GM18498 (cell line): Measurements from ENCODE around the gene HSF5.
"Not testable (repeated sequence)": the region's sequence is repeated elsewhere in the genome, so short reads cannot be mapped to it uniquely, and the experiment has no call there.

Source experiments
- ATAC-seq: cut with Tn5 transposase; IDR thresholded peaks from one replicate; pipeline ENCODE4 v1.9.1; 2021; ENCODE audit warnings: mild to moderate bottlenecking, moderate library complexity; ENCODE audit not compliant: unreplicated experiment

Gene HSF5

DNA sequence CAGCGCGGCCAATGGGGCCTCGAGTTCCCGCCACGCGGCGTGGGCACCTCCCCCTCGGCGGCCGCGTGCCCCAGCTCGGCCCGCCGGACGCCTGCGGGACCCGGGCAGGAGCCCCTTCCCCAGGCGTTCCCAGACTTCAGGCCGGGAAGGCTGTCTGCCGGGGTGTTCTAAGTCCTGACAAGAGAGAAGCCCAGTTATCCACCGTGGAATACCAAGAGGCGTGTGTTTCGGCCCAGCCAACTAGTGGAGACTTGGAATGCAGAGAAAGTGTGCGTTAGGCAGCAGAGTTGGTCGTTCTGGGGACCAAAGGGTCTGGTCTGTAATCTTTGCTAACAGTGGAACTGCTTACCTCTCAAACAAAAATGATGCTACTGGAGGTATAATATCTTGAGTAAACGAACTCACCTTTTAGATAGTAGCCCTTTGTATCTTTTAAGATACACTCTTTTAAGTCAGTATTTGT lies 251 bp upstream of the HSF5 start:
- ATAC-seq: no peak

DNA sequence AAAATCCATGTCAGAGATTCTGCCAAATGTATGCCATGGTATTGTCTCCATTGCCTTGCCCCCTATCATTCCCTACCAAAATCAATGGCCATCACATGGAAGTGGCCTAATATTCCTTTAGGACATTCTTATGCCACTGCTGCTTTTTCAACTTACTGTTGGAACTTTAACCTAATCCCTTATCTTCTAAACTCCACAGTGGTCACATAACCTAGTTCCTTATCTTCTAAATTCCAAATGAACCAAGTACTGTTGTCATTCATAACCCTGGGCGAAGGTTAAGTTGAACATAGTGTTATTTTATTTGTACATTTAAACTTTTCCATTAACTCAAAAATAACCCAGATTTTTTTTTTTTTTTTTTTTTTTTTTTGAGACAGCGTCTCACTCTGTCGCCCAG lies 3.6 kb downstream of the HSF5 start:
- no peak for ATAC-seq

DNA sequence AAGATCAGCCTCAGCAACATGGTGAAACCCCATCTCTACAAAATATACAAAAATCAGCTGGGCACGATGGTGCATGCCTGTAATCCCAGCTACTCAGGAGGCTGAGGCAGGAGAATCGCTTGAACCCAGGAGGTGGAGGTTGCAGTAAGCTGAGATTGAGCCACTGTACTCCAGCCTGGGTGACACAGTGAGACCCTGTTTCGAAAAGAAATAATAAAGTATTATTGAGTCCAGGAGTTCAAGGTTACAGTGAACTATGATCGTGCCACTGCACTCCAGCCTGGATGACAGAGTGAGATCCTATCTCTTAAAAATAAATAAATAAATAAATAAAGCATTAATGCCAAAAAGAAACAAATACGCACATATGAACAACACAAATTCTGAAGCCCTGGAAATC lies 6.4 kb downstream of the HSF5 start:
- ATAC-seq: not testable (repeated sequence)

DNA sequence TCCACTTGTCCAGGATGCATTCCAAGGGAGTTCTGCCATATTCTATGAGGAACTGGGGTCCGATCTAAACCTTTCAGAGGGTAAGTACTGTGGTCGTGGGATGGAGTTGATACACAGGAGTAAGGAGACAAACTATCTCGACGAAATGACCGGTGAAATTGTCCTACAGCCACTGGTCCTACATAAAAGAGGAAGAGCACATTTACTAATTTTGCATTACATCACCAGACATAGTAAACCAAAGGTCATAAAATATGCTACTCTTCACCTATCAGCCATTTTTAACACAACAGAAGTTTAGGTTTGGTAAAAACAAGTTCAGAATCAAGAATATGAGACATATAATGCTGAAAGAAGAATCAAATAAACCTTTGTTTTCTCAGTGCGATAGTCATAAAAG lies 8.1 kb downstream of the HSF5 start:
- ATAC-seq: no peak

DNA sequence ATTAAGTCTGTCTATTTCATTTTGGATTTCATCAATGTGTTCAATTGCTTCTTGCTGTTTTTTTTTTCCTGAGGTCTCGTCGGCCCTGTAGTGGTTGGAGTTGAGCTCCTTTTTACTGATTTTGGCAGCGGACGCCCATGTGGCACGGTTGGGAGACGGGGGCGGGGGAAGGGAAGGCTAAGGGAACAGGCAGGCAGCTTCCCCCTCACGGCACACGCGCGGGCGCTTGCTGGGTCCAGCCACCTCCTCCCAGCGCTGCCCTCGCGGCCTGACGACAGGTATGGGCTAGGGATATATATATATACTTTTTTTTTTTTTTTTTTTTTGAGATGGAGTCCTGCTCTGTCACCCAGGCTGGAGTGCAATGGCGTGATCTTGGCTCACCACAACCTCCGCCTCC lies 11.4 kb downstream of the HSF5 start:
- ATAC-seq: no peak

DNA sequence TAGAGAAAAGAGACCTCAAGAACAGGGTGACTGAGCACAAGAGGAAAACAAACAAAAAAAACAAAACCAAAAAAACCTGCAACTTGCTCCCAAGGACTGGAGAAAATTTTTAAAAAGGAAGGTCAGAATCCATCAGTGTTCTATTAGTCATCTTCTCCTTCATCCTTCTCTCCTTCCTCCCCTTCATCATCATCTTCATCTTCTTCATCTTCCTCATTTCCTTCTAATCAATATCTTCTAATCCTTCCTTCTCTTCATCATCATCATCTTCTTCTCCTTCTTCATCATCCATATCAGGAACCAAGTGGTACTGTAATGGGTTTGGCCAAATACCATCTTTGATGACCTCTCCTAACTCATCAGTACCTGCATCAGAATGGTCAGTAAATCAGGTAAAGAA lies 12.2 kb downstream of the HSF5 start:
- no peak for ATAC-seq

DNA sequence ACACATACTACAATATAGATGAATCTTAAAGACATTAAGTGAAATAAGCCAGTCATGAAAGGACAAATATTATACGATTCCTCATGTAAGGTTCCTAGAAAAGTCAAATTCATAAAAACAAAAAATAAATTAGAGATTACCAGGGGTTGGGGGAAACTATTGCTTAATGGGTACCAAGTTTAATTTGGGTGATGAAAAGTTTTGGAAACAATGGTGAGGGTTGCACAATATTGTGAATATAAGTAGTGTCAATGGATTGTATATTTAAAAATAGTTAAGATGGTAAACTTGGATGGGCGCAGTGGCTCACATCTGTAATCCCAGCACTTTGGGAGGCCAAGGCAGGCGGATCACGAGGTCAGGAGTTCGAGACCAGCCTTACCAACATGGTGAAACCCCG lies 17.9 kb downstream of the HSF5 start:
- no peak for ATAC-seq

DNA sequence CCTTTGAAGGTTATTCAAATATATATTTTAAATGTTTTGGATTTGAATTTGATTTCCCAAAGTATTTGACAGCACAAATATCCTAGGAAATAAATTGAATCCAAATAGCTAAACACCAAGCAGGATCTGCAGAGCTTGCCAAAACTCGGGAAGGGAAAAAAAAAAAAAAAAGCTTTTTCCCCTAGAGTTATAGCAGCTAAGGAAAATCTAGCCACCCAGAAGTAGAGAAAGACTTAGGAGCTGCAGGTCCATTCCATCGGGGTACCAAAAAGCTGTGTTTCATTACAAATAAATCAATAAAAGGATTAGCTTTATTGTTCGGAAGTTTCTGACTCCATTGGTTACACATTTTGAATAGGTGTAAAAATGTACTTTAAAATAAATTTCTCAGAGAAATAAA lies 19.3 kb downstream of the HSF5 start:
- no peak for ATAC-seq

DNA sequence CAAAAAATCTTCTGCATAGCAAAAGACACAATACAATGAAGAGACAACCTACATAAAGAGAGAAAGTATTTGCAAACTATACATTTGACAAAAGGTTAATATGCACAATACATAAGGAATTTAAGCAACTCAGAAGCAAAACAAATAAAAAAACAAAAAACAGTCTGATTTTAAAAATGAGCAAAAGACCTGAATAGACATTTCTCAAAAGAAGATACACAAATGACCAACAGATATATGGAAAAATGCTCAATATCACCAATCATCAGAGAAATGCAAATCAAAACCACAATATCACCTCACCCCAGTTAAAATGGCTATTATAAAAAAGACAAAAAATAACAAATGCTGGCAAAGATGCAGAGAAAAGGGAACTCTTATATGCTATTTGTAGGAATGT lies 32.7 kb downstream of the HSF5 start:
- no peak for ATAC-seq

DNA sequence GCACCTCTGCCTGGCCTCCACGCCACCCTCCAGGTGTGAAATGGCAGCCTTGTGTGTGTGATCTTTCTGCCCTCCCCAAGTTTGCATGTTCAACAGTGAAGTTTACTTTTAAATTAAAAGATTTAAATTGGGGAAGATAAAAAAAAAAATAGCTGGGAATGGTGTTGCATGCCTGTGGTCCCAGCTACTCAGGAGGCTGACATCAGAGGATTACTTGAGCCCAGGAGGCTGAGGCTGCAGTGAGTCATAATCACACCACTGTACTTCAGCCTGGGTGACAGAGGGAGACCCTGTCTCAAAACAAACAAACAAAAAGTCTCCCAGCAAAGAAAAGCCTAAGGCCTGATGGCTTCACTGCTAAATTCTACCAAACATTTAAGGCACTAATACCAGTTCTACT lies 35.5 kb downstream of the HSF5 start:
- ATAC-seq: no peak

DNA sequence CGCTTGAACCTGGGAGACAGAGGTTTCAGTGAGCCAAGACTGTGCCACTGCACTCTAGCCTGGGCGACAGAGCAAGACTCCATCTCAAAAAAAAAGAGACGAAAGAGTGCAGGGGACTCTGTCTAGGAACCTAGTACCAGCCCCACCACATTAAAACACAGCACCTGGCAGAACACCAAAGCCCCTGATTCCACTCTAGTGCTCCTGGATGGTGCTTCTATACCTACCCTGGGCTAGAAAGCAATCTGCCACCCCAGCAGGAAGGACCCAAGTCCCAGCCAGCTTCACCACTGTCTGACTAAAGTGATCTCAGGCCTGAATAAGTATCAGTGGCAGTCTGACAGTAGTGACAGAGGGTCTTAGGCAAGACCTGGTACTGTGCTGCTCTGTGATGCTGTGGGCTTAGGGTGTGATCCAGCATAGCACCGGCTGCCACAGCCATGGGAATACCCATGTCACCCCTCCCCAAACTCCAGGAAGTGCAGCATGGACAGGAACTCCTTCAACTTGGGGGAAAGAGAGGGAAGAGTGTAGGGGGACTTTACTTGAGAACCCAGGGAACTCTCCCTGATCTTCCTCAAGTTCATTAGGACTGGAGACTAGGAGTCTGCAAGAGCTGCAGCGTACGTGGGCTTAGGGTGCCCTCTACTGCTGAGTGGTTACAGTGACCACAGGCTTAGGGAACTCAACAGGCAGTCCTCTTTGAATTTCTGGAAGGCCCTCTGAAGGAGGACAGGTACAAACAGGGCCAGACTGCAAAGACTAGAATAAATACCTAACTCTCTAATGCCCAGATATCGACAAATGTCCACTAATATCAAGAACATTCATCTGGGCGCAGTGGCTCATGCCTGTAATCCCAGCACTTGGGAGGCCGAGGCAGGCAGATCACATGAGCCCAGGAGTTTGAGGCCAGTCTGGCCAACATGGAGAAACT lies 40.9 kb downstream of the HSF5 start:
- no peak for ATAC-seq

DNA sequence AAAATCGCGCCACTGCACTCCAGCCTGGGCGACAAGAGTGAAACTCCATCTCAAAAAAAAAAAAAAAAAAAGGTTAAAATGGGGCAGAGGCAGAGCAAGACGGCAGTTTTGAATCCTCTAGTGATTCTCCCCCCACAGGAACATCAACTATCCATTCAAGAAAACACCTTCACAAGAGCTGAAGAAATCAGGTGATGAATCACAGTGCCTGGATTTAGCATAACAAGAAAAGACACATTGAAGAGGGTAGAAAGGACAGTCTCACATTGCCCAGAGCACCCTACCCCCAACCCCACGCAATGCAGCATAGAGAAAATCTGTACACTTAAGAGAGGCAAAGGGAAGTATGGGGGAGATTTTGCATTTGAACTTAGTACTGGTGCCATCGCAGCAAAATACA lies 42.1 kb downstream of the HSF5 start:
- no peak for ATAC-seq

DNA sequence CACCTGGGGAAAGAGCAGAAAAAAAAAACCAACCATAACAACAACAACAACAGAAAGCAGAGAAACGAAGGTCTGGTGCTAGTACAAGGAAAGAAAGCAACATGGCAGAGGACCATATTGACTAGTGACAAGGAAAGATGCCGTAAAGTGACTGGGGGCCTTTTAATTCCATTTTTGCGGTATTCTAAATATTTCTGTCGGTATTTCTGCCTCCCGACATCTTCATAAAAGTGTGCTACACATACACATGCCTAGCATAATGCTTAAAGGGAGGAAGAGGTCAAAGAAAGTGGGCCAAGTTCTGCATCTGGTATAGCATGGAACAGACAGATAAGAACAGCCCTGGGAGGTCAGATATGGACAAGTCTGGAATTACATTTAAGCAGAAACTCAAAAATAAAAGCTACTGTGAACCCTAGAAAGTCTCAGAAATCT lies 51.4 kb downstream of the HSF5 start:
- no peak for ATAC-seq

DNA sequence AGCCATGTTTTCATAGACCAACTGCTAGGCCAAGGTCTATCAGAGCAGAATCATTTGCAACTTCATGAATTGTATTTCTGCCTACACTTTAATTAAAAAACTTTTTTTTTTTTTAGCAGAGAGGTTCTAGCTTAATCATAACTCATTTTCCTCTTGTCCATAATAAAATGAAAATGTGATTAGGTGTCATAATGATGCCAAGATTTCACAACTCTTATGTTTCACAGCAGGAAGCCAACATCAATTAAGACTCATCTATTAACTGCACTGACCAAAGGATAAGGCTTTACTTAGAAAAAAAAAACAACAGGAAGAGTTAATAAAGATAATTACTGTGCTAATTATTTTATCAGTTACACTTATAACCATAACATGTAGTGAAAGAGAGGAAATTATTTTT lies 52.0 kb downstream of the HSF5 start:
- no peak for ATAC-seq

DNA sequence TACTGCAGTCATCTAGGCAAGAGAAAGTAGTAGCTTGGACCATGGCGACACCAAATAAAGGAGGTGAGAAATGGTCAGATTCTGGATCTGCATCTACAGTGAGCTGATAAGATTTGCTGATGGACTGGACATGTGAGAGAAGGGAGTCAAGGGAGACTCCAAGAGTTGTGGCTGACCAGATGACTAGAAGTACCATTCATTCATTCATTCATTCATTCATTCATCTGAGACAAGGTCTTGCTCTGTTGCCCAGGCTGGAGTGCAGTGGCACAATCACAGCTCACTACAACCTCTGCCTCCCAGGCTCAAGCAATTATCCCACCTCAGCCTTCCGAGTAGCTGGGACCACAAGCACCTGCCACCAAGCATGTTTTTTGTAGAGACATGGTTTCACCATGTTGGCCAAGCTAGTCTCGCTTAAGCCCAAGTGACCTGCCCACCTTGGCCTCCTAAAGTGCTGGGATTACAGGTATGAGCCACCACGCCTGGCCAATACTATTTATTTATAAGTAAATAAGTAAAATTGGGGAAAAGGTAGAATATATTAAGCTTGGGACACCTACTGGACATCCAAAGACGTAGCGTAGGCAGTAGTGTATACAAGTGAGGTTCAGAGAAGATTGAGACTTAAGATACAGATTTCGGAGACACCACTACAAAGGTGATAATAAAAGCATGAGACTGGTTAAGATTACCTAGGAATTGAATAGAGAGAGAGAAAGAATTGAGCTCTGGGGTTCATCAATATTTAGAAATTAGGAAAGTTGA lies 55.2 kb downstream of the HSF5 start:
- no peak for ATAC-seq

DNA sequence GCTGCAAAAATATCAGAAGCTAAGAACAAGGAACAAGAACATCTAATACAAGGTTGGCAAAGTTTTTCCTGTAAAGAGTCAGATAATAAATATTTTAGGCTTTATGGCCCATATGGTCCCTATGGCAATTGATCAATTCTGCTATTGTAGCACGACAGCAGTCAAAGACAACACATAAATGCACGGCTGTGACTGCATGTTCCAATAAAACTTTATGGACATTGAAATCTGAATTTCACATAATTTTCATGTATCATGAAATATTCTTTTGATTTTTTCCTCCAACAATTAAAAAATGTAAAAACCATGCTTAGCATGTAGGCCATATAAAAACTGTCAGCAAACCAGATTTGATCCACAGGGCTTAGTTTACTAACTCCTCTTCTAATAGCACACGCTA lies 60.4 kb downstream of the HSF5 start:
- ATAC-seq: no peak

DNA sequence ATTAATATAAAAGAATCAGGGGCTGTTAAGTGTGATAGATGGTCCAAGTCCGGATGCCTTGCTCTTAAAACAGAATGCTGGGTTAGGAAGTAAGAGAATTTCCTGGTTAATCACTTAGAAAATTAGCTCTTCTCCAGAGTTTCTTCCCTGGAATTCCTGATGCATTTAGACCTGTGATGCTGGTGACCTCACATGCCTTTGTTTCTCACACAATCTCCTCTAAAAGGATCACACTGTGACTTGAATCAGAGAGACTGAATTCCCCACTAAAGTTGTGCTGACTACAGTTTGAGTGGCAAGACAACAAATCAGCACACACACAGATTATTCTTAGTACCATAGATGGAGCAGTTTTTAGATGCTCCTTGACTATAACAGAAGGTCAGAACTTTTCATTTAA lies 66.5 kb downstream of the HSF5 start:
- ATAC-seq: no peak

DNA sequence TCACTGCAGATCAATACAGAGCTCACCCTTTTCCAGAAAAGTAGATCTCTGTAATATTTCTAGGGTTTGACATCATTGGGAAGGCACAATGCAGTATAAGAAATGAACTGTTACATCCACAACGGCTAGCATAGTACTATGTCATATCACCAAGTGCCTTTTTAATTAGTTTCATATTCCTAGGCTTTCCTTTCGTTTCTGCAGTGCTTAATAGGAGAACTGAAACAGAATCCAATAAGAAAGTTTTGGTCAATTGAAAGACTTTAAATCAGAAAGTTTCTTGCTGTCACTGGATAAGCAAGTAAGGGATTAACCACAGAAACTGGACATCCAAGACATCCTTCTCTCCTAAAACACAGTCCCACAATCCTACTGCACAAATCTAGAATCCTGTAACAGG lies 67.4 kb downstream of the HSF5 start:
- no peak for ATAC-seq

DNA sequence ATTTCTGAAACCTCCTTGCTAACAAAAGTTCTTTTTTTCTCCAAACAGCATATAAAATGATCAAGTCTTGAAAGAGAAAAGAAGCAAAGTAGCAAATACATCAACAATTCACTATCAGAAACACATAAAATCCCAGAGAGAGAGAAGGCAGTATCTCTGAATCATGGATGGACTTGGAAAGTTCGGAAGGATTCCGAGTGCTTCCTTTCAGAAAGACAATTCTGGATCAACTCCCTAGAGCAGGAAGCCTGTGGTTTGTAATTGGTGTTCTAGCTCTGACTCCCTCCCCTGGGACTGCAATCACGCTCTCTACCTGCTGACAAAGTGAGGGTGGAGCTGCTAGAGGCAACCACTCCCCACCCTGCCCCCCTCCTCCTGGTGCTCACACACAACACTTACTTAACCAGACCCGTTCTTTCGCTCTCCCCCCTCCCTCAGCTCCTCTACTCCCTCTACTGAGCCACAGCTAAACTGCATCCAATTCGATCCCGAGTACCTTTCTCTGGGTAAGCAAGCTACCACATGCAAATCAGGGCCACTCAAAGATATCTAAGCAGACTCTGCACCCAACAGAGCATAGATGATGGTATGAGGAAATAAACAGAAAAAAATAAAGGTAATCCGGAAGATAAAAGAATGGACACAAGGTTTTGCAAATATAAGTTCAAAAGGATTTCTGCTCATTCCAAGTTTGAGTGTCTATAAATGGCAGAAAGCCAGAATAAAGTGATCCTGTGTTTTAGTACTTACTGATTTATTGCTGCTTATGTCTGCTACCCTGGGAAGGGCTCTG lies 70.7 kb downstream of the HSF5 start, which contains the start of gene RNF43:
Gene RNF43 (minus strand): TSS at position 235 of the 793 bp plus-strand sequence. CDS start 1,957 bp downstream, outside the sequence.
- peak; percentile 98 for ATAC-seq

DNA sequence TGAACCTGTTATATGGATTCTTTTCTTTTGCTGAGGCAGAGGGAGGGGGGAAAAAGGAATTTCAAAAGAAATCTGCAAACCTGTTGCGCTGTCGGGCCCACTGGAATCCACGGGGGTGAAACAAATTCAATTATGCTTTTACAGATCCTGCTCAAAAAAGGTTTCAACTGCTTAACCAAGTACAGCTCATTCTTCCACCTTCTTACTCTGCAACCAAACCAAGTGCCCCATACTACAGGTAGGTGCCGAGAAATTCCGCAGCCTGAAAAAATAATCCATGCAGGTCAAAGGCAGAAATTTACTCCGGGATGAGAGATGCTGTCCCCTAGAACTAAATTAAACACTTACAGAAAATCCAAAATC lies 71.3 kb downstream of the HSF5 start:
- ATAC-seq: no peak

DNA sequence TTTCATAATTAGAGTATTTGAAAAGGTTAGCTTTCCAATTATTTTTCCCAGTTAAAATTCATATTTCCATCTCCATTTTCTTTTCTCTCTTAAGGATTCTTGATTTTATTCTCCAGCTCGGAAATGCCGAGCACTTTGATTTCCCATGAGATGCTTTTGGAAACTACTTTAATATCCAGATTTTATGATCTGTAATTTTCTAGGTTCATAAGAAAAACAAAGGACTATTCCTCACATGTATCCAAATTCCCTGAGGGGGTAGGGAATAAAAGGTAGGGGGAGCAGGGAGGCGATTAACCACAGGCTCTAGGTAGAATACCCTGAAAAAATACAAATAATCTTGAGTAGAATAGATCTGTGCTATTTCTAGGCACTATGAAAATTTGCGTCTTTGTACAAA lies 71.8 kb downstream of the HSF5 start:
- no peak for ATAC-seq
